HG02610 (cell line): ENCODE data around the gene AHI1.
"Not testable (repeated sequence)": the region's sequence is repeated elsewhere in the genome, so short reads cannot be mapped to it uniquely, and the experiment has no call there.

Source experiments
- ATAC-seq: cut with Tn5 transposase; IDR thresholded peaks from one replicate; pipeline ENCODE4 v1.9.1; 2021; ENCODE audit warnings: mild to moderate bottlenecking, moderate library complexity; ENCODE audit not compliant: unreplicated experiment

Gene AHI1

DNA sequence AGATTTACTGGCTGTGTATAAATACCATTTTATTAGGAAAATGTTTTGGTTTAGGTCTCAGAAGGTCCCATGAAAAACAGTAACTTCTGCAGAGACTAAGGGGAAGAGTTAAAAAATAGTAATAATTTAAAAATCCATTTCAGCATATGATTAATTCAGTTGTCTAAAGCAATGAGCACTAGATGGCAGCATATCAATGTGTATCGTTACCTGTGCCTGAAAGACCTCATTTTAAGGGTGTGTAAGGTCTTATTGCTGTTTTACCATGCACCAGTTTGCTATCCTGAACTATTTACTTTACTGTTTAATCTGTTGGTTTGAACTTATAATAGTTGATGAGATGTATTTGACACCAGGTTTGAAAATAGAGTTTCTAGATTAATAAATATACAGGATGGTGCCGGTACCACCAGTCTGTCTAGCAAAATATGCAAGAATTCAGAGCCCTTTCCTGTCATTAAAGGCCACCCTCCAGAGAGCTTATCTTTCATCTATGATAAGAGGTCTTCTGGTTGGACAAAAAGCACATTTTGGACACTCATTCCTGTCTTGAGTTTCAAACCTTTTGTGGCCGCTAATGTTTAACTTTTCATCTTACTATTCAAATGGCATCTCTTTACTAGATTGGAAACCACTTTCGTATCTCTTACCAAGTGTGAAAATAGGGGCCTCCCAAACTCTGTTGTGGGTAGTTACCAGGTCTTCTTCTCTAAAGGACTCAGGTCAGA lies 8.9 kb upstream of the AHI1 start:
- peak; percentile 90 for ATAC-seq

DNA sequence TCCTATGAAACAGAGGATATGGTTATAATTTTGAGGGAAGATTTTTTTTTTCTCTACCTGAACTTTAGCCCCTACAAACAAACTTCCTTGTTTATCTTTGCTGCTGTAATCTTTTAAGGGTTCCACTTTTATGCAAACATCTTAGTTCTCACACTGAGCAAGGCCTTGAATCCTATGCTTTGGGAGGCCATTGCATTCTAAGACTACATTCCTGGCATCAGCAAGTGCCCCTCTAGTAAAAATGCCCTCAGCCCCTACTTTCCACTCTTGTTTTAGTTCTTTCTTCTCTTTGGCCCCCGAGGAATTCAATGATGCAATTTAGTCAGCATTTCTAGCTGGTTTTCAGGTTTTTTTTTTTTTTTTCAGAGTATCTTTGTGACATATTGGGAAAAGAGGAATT lies 8.1 kb upstream of the AHI1 start:
- ATAC-seq = no peak

DNA sequence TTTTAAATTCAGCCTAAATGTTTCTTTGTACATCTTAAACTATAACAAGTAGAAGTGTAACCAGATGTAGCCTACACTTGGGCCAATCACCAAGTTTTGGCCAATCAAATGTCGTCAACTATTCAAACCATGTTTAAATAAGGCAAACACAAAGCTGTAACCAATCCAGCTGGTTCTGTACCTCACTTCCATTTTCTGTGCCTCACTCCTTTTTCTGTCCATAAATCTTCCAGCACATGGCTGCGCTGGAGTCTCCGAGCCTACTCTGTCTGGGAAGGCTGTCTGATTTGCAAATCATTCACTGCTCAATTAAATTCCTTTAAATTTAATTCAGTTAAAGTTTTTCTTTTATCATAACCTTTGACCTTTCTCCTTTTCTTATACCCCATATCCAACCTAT lies 7.7 kb upstream of the AHI1 start:
- no peak for ATAC-seq

DNA sequence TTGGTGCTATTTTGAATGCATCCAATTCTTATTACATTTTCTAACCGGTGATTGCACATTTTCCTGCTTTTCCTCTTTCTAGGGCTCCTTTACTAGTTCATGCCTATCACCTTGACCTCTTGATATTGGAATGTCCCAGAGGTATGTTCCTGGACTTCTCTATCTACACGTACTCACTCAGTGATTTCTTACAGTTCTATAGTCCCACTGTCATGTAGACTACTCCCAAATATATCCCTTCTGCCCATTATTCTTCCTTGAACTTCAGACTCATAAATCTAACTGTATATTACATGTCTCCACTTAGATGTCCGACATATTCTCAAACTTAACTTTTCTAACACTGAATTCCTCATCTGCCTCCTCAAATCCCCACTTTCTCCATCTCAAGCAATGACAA lies 7.2 kb upstream of the AHI1 start:
- ATAC-seq = no peak

DNA sequence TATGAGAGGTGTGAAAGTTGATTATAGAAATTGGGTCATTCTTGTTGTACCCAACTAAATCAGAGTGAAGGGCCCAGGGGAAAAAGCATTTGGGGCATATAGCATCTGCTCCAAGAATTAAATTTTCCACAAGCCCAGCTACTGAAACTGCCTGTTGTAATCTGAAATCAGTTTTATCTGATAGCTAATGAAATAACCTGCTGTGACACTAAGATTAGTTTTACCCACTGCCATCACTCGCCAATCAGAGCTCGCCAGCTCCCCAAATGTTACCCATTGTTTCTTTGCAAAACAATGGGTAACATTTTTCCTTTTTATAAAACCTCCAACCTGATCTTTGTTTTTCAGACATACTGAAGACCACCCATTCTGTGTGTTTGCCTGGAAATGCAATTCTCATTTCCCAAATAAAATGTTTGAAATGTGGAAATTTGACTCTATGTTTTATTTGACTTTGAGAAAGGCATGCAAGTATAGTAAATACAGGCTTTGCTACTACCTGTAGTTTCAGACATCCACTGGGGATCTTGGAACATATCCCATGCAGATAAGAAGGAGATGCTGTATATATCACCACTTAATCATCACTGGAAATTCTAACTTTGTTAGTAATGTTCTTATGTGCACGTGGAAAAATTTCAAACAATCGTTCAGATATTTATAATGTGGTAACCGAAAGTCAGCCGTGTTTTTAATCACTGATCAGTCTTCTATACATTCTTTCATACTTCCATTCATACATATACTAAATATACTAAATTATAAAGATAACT lies 6.3 kb upstream of the AHI1 start:
- no peak for ATAC-seq

DNA sequence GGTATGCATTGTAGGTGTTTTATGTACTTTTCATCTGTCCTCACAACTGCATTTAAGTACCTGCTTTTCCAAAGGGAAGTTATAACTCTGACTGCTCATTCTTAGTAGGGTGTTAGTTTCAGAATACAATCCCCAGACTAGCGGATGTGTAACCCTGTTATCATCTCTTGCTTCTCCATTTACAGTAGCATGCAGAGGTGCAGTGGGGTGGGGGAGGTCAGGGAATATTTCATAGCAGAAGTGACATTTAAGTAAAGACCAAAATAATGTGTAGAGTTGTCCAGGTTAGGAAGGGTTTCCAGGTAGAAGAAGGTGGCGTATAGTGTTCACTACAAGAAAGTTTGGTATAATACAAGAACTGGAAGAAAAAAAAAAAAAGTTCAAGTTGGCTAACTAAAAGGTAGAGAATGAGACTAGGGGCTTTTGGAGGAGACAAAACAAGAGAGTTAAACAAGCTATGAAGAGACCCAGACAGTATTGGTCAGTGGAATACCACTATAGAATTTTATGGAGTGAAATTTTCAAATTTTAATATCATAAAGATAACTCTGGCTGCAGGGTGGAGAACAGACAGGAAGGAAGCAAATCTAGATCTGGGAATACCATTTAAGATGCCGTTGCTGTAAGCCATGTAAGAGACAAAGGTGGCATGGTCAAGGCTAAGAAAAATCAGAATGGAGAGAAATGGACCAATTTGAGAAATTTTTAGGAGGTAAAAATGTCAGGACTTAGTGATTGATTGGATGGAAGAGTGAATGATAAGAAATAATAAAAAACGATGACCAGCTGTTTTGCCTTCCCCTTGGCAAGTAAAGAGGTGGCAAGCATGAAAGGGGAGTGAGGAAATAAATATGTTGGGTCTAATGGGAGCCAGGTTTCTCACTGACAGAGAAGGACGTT lies 2.2 kb upstream of the AHI1 start:
- ATAC-seq = no peak

DNA sequence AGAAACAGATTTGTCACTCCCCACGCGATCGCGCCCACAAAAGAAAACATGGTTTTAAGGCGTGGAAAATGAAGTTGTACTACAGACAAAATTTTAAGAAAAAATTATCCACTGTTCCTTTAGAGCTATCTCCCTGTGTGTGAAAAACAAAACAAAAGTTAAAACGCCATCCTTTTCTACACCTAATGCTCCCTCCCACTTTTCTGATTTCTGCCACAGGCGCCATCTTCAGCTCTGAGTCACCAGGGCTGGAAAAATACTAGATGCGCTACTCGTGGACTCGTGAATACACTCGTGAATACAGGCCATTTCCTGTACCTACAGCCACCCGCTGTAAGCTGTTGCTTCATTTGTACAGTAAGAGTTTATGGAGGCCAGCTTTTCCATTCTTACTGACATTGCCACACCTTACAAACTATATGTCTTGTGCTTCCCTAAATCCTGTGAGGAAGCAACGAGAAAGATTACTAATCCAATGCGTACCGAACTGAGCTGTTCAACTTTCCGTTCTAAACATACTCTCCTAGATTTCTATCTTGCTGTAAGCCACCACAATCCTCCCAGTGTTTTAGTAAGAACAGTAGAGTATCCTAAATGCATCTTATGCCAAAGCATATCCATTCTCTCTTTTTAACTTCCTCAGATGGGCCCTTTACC lies 773 bp upstream of the AHI1 start:
- ATAC-seq = peak; percentile 29

DNA sequence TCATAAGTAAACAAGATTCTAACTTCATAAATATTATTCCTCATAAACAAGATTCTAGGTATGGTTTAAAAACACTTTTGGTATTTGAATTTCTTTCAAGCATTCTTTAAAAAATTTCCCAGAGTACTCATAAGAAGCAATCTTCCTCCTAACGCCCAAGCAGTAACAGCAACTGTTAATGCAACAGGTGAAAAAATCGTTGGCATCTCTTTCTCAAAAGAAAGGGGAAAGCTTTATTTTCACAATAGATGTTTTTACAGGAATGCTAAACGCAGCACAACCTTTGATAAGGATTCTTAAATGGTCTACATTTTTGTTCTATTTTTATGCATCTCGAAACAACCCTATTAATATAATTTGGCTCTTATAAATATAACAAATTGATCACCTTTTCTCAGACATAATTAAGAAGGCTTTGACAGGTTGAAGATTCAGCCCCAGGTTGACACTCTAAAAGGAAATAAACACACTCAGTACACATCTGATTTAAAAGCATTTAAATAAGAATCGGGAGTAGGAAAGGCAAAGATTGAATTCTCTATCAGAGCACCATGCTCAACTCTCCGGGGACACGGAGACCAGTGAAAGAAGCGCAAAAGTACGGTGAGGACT lies 634 bp downstream of the AHI1 start:
- no peak for ATAC-seq

DNA sequence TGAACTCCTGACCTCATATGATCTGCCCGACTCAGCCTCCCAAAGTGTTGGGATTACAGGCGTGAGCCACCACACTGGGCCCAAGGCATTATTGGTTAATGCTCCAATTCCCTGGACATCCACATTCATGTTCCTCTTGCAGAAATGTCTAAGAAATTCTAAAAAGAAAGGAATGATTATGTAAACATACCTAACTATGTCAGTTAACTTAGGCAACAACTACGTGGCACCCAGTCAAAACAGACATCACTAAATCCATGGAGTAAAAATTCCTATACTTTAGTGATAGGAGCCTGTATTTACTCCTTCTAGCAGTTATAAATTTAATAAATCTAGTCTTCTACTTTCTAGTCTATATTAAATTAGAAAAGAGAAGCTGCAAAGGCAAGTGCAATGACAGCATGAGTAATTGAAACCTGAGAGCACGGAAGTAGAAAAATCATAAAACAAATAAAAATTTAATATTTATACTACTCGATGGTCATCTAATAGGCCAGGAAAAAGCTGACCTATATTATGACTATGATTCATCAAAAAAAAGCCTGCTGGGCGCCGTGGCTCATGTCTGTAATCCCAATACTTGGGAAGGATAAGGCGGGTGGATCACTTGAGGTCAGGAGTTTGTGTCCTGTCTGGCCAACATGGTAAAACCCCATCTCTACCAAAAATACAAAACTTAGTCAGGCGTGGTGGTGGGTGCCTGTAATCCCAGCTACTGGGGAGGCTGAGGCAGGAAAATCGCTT lies 4.2 kb downstream of the AHI1 start:
- ATAC-seq = no peak

DNA sequence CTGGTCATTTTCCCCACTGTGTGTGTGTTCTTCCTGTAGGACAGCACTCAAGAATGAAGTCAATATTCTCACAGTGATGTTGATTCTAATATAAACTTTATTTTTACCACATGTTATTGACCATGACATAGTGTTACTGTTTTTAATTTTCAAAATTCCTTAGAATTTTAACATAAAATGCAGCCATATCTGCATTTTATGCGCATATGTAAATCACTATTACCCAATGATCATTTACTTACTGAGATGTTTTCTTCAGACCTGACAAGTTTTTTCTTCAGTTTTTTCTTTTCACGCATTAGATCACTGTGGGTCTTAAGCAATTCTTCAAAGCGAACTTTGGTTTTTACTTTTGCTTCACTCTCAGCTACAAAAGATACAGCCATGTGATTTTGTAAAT lies 7.2 kb downstream of the AHI1 start:
- ATAC-seq = no peak

DNA sequence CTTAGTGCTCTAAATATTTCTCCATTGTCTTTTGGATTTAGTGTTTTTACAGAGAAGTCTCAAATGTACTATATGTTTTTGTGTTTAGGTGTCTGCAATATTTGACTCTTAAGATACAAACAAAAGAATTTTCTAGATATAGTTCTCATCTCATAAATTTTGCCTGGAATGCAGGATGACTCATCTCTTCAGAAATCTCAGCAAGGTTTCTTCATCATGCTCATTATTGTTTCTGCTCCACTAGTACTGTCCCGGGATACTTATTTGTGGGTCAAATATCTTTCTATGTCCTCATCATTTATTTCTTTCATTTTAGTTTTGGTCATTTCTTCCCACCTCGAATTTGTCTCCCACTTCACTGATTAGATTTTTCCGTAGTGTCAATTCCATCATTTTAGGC lies 9.5 kb downstream of the AHI1 start:
- ATAC-seq = no peak

DNA sequence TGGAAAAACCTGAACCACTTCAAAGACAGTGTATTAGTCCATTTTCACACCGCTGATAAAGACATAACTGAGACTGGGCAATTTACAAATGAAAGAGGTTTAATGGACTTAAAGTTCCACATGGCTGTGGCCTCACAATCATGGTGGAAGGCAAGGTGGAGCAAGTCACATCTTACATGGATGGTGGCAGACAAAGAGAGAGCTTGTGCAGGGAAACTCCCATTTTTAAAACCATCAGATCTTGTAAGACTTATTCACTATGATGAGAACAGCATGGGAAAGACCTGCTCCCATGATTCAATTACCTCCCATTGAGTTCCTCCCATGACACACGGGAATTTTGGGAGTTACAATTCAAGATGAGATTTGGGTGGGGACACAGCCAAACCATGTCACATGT lies 13.6 kb downstream of the AHI1 start:
- ATAC-seq = not testable (repeated sequence)

DNA sequence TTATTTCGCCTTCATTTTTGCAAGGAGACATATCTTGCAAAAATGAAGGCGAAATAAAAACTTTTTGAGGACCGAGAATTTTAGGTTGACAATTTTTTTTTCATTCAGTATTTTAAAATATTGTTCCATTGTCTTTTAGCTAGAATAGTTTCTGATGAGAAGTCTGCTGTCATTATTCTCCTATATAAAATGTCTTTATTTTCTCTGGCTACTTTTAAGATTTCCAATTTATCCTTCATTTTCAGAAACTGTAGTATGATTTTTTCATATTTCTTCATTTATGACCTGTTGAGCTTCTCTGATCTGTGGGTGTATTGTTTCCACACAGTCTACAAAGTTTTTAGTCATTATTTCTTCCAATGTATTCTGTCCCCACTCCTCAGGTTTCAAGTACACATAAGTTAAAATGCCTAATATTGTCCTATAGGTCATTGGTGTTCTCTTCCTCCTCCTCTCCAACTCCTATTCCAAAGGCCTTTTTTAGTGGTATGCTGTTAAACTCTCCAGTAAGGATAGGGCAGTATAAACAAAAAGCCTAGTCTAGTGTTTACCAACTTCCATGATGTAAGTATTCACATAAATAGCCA lies 15.7 kb downstream of the AHI1 start:
- ATAC-seq = no peak

DNA sequence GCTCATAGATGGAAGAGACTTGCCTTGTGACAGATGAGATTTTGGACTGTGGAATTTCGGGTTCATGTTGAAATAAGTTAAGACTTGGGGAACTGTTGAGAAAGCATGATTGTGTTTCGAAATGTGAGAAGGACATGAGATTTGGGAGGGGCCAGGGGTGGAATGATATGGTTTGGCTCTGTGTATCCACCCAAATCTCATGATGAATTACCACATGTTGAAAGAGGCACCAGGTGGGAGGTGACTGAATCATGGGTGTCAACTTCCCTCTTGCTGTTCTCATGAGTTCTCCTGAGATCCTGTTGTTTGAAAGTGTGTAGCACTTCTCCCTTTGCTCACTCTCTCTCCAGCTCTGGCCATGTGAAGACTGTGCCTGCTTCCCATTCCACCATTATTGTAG lies 17.9 kb downstream of the AHI1 start:
- ATAC-seq = no peak

DNA sequence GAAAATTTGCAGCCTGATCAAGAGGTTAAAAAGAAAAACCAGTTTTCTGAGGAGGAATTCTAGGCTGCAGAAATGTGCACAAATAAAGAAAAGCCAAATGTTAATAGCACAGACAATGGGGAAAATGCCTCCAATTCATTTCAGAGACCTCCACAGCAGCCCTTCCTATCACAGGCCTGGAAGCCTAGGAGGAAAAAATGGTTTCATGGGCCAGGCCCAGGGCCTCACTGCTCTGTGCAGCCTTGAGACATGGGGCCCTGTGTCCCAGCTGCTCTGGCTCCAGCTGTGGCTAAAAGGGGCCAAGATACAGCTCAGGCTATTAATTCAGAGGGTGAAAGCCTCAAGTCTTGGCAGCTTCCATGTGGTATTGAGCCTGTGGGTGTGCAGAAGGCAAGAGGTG lies 18.9 kb downstream of the AHI1 start:
- ATAC-seq = no peak

DNA sequence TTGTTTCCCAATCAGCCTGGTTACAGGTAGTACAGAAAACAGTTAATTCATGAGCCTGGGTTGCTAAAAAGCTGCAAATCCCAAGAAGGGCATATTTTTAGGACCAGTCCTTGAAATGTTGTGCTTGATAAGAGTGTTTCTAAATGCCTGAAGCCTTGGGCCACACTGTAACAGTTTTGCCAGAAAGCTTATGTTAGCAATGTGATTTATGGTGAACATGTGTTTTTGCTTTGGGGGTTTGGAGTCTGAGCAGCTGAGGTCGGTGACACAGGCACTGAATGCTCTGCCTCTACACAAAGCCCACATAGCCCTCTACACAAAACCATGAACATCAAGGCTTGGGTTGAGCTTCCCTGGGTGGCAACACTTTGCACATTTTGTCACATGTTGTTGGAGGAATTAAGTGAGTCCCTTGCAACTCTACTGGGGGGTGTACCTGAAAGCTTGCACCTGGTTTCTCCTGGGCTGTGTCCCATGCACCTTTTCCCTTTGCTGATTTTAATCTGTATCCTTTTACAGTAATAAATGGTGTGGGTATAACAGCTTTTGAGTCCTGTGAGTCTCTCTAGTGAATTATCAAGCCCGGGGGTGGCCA lies 22.2 kb downstream of the AHI1 start:
- ATAC-seq = no peak

DNA sequence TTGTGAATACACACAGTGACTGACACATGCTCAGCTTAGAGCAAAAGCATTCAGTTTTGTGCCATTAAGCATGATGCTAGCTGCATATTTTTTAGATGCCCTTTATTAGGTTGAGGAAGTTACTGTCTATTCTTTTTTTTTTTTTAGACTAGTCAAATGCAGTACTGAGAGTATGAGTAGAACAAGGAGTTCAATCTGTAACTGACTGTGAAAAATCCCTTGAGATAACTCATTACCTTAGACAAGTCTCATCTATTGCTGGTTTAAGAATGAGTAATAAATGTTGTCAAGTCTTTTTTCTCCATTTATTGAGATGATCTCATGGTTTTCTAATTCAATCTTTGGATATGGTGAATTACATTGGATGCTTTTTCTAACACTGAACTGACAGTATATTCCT lies 23.2 kb downstream of the AHI1 start:
- ATAC-seq = peak; percentile 64

DNA sequence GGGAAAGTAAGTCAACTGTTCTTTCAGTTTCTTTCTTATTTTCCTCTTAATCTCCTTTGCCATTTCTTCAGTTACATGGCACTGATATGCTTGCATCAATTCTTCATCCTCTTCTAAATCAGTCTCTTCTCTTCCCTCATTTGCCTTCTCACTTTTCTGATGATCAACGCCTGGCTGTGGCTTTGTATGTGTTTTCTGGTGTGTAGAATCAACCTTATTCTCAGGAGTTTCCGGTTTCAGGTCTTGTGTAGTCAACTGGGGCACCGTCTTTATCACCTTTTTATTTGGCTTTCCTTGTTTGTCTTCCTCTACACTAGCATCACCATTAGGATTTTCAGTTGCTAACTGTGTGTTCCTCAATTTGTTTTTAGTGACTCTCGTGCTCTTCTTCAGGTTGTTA lies 31.6 kb downstream of the AHI1 start:
- no peak for ATAC-seq

DNA sequence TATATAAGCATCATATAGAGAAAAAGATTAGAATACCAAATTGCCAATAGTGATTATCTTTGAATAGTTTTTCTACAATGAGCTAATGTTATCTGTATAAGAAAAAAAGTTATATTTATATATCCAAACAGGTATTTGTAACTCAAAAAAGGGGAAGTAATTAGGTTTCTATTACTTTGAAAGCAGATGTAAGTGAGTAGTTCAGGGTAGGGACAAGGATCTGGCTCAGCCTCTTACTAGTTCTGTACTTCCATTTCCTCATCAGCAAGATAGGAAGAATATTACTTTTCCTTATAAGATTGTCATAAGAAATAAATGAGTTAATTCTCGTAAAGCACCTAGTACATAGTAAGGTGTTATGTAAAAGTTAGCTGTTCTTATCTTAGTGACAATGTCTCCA lies 32.2 kb downstream of the AHI1 start:
- ATAC-seq = peak; percentile 77
